Ishikawa (cell line): ENCODE measurements around the gene PDCD4.

ENCODE experiments used
- CEBPB ChIP-seq: IDR thresholded peaks from 2 replicates; pipeline ENCODE4 v1.6.1; 2012
- RAD21 ChIP-seq: IDR thresholded peaks from 2 replicates; pipeline ENCODE4 v1.6.1; 2012; ENCODE audit warnings: low read depth
- TCF12 ChIP-seq: IDR thresholded peaks from 2 replicates; pipeline ENCODE4 v1.6.1; 2012; ENCODE audit warnings: low read depth
- YY1 ChIP-seq: IDR thresholded peaks from 2 replicates; pipeline ENCODE4 v1.6.1; 2012; ENCODE audit warnings: low read depth

DNA sequence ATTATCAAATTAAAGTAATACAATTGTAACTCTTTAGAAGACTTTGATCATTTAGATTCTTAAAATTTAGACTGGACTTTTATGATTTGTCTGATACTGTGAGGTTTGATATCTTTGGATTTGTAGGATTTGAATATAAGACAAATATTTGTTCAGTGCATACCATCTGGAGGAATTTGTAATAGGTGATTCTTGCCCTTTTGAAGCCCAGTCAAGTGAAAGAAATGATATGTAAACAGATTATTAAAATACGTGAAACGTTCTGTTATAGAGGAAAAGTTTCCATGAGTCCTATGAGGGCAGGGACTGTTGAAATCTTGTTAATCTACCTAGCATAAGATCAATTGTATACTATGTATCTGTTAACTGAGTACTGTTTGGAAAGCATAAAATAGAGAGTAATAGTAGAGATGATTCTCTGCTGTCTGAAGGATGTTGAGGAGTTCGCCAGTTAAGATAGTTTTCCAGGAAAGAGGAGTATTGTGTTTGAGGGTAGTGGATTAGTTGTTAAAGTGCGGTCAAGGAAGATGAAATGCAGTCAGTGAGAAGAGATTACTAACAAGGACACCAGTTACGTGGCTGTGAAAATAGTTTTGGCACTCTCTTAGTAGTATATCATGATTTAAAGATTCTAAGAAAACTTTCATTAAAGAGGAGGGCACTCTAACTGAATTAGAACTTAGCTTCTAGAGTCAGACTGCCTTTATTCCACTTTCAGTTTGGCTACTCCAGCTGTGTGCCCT, 14.4 kb downstream of the PDCD4 start:
- TF ChIP-seq CEBPB (no peak), RAD21 (no peak), YY1 (no peak), TCF12 (no peak)
